HG03520 (cell line): ENCODE results near the gene LACTBL1.

Experiments used
- ATAC-seq: cut with Tn5 transposase; IDR thresholded peaks from one replicate; pipeline ENCODE4 v1.9.1; 2021; ENCODE audit warnings: mild to moderate bottlenecking, moderate library complexity; ENCODE audit not compliant: unreplicated experiment

LACTBL1 gene

GRCh38 chr1:22914156-22914555 lies 58.5 kb downstream of the LACTBL1 start:
- no peak for ATAC-seq

- no peak for ATAC-seq
Measured at GRCh38 chr1:22913421-22914141, 59.1 kb downstream of the LACTBL1 start.

GRCh38 chr1:22912311-22912710 lies 60.4 kb downstream of the LACTBL1 start:
- ATAC-seq, result no peak

- ATAC-seq, result no peak
Measured at GRCh38 chr1:22910986-22911651, 61.5 kb downstream of the LACTBL1 start.

- no peak for ATAC-seq
Measured at GRCh38 chr1:22910286-22910685, 62.4 kb downstream of the LACTBL1 start.

GRCh38 chr1:22908880-22909426 lies 63.7 kb downstream of the LACTBL1 start:
- ATAC-seq, result no peak

GRCh38 chr1:22907528-22907927 lies 65.1 kb downstream of the LACTBL1 start:
- no peak for ATAC-seq

- ATAC-seq, result no peak
Measured at GRCh38 chr1:22906968-22907367, 65.7 kb downstream of the LACTBL1 start.

GRCh38 chr1:22903113-22903512 lies 69.6 kb downstream of the LACTBL1 start:
- no peak for ATAC-seq
